HEK293 (cell line): ENCODE results near the gene ENAH.

Source experiments
- CTCF ChIA-PET: fragments of 350-600 bp; formaldehyde crosslinking; extraction: SDS; loops from one replicate; lab custom pipeline; 2021; ENCODE audit warnings: antibody characterized with exemption; lab: Yijun Ruan, JAX
- POLR2A ChIA-PET: fragments of 300-600 bp; formaldehyde crosslinking; extraction: SDS; loops from one replicate; lab custom pipeline; 2020; ENCODE audit warnings: antibody characterized with exemption, inconsistent platforms; lab: Yijun Ruan, JAX
- H3K27ac ChIP-seq: fragments of 200-500 bp; sonication (Bioruptor generic); 2 replicates; pipeline ENCODE4 v1.5.1; 2014; ENCODE audit warnings: low read depth, low read length, control low read depth, inconsistent platforms; ENCODE audit errors: extremely low read depth
- H3K36me3 ChIP-seq, 2 experiments: fragments of 200-500 bp in 1 of 2; sonication (Bioruptor generic) in 1 of 2; 1 replicate in 1 of 2; 2 replicates in 1 of 2; pipeline ENCODE4 v1.5.1; 2014 to 2017; ENCODE audit warnings: inconsistent platforms in 2 of 2, low read length in 2 of 2; ENCODE audit not compliant: control insufficient read depth in 2 of 2, insufficient read depth in 1 of 2
- H3K4me1 ChIP-seq: fragments of 200-500 bp; sonication (Bioruptor generic); 2 replicates; pipeline ENCODE4 v1.5.1; 2014; ENCODE audit warnings: mild to moderate bottlenecking, low read length, inconsistent platforms; ENCODE audit not compliant: control insufficient read depth, insufficient read depth
- H3K4me3 ChIP-seq: 2 replicates; pipeline ENCODE4 v1.5.1; 2011; ENCODE audit warnings: low read depth, mild to moderate bottlenecking, control low read depth, low read length, moderate library complexity
- H3K9me3 ChIP-seq: fragments of 200-500 bp; sonication (Bioruptor generic); 2 replicates; pipeline ENCODE4 v1.5.1; 2014; ENCODE audit warnings: low read depth, low read length, inconsistent platforms; ENCODE audit not compliant: control insufficient read depth, insufficient read depth
- HOXC10 ChIP-seq: sonication (generic); formaldehyde crosslinking; IDR thresholded peaks from 2 replicates; pipeline ENCODE4 v1.8.1; 2023; ENCODE audit warnings: mild to moderate bottlenecking, missing genetic modification reagents
- KLF1 ChIP-seq: fragments of 450-650 bp; formaldehyde crosslinking; IDR thresholded peaks from 2 replicates; pipeline ENCODE4 v1.5.1; 2016; ENCODE audit warnings: missing biosample characterization, missing genetic modification characterization
- KLF10 ChIP-seq: fragments of 450-650 bp; IDR thresholded peaks from 2 replicates; pipeline ENCODE4 v1.5.1; 2018; ENCODE audit warnings: missing biosample characterization, mild to moderate bottlenecking, missing genetic modification characterization
- MEIS1 ChIP-seq: sonication (generic); formaldehyde crosslinking; IDR thresholded peaks from 2 replicates; pipeline ENCODE4 v1.8.1; 2022; ENCODE audit warnings: missing genetic modification reagents, mild to moderate bottlenecking, borderline replicate concordance
- SCRT1 ChIP-seq: fragments of 450-650 bp; formaldehyde crosslinking; IDR thresholded peaks from 2 replicates; pipeline ENCODE4 v1.5.1; 2016; ENCODE audit warnings: missing biosample characterization, missing genetic modification characterization, borderline replicate concordance
- SCRT2 ChIP-seq: fragments of 450-650 bp; formaldehyde crosslinking; IDR thresholded peaks from 2 replicates; pipeline ENCODE4 v1.5.1; 2016; ENCODE audit warnings: missing biosample characterization, missing genetic modification characterization
- TCF7L2 ChIP-seq: IDR thresholded peaks from 2 replicates; pipeline ENCODE4 v1.6.1; 2011; ENCODE audit warnings: low read depth, mild to moderate bottlenecking, inconsistent platforms, low read length, moderate library complexity, borderline replicate concordance
- TRIM28 ChIP-seq: IDR thresholded peaks from 2 replicates; pipeline ENCODE4 v1.6.1; 2011; ENCODE audit warnings: low read length, control low read depth, borderline replicate concordance
- YY1 ChIP-seq: fragments of 450-650 bp; formaldehyde crosslinking; IDR thresholded peaks from 2 replicates; pipeline ENCODE4 v1.5.1; 2018; ENCODE audit warnings: missing biosample characterization, missing genetic modification characterization
- ZBTB26 ChIP-seq: fragments of 450-650 bp; formaldehyde crosslinking; optimal IDR thresholded peaks from 2 replicates; pipeline ENCODE3; 2016; ENCODE audit warnings: missing biosample characterization, mild to moderate bottlenecking, missing genetic modification characterization
- ZNF114 ChIP-seq: fragments of 450-650 bp; formaldehyde crosslinking; IDR thresholded peaks from 2 replicates; pipeline ENCODE4 v1.5.0; 2017; ENCODE audit warnings: missing biosample characterization, missing genetic modification characterization
- ZNF221 ChIP-seq: fragments of 450-650 bp; formaldehyde crosslinking; IDR thresholded peaks from 2 replicates; pipeline ENCODE4 v1.5.1; 2017; ENCODE audit warnings: missing biosample characterization, missing genetic modification characterization, borderline replicate concordance
- ZNF280D ChIP-seq: fragments of 450-650 bp; formaldehyde crosslinking; IDR thresholded peaks from 2 replicates; pipeline ENCODE4 v1.5.1; 2016; ENCODE audit warnings: missing biosample characterization, missing genetic modification characterization
- ZNF423 ChIP-seq: fragments of 450-650 bp; formaldehyde crosslinking; IDR thresholded peaks from 2 replicates; pipeline ENCODE4 v1.5.1; 2016; ENCODE audit warnings: missing biosample characterization, missing genetic modification characterization
- ZNF518A ChIP-seq: fragments of 450-650 bp; formaldehyde crosslinking; conservative IDR thresholded peaks from 2 replicates; pipeline ENCODE4 v1.5.1; 2016; ENCODE audit warnings: low read depth, missing biosample characterization, missing genetic modification characterization
- ZNF521 ChIP-seq: fragments of 450-650 bp; formaldehyde crosslinking; IDR thresholded peaks from 2 replicates; pipeline ENCODE4 v1.5.1; 2017; ENCODE audit warnings: missing biosample characterization, mild to moderate bottlenecking, missing genetic modification characterization
- ZNF561 ChIP-seq: fragments of 450-650 bp; IDR thresholded peaks from 2 replicates; pipeline ENCODE4 v1.5.1; 2018; ENCODE audit warnings: missing biosample characterization, missing genetic modification characterization, borderline replicate concordance
- ZNF580 ChIP-seq: fragments of 450-650 bp; formaldehyde crosslinking; IDR thresholded peaks from 2 replicates; pipeline ENCODE4 v1.5.1; 2016; ENCODE audit warnings: missing biosample characterization, missing genetic modification characterization
- ZNF645 ChIP-seq: fragments of 450-650 bp; formaldehyde crosslinking; IDR thresholded peaks from 2 replicates; pipeline ENCODE4; 2016; ENCODE audit warnings: missing biosample characterization, missing genetic modification characterization
- ZNF704 ChIP-seq: fragments of 450-650 bp; formaldehyde crosslinking; IDR thresholded peaks from 2 replicates; pipeline ENCODE4 v1.5.1; 2016; ENCODE audit warnings: missing biosample characterization, missing genetic modification characterization
- ZSCAN23 ChIP-seq: fragments of 450-650 bp; formaldehyde crosslinking; IDR thresholded peaks from 2 replicates; pipeline ENCODE4 v1.5.1; 2016; ENCODE audit warnings: missing biosample characterization, missing genetic modification characterization
- ZSCAN30 ChIP-seq: fragments of 450-650 bp; IDR thresholded peaks from 2 replicates; pipeline ENCODE4 v1.5.1; 2018; ENCODE audit warnings: missing biosample characterization, mild to moderate bottlenecking, missing genetic modification characterization, moderate library complexity

The ENAH gene

GRCh38 chr1:225556694-225557093 is 96.2 kb downstream of the ENAH start (continued):
- TF ChIP-seq ZNF518A (tag by site-specific recombination) = 0 out of 2 replicates have a peak, but pooled peaks have one; percentile 13
- no peak for TF ChIP-seq SCRT1 (tag by site-specific recombination)
- TF ChIP-seq MEIS1 (CRISPR knock-in tag) = no peak
- TF ChIP-seq TRIM28 = peak; percentile 37; the same call in 1 of the 2 replicates
- TF ChIP-seq ZNF561 = no peak
- no peak for TF ChIP-seq HOXC10 (CRISPR knock-in tag)
- no peak for TF ChIP-seq ZSCAN23 (tag by site-specific recombination)
- TF ChIP-seq ZSCAN30 = no peak
- no peak for TF ChIP-seq KLF10 (tag by site-specific recombination)
- TF ChIP-seq TCF7L2 = no peak
- peak; percentile 59; the same call in 1 of the 2 replicates for TF ChIP-seq ZNF280D (tag by site-specific recombination)
- TF ChIP-seq YY1 (tag by site-specific recombination) = no peak
- no peak for TF ChIP-seq KLF1 (tag by site-specific recombination)
- no peak for TF ChIP-seq ZNF580 (tag by site-specific recombination)
- TF ChIP-seq ZNF221 (tag by site-specific recombination) = no peak

- H3K27ac ChIP-seq = no peak overlapping the region
- H3K9me3 ChIP-seq = no peaks in the 10 kb centered on the region
- no peaks in the 10 kb centered on the region for H3K4me1 ChIP-seq
- ChIA-PET CTCF (interaction anchor here (1.1 to 3.1 kb wide), 3 partner anchors 9 to 217 kb away, joined by 5 to 15 read pairs (median 8); no protein-coding TSS in a partner anchor), POLR2A (interaction anchor here (0.8 kb wide), 1 partner anchor 222 kb away, joined by 3 read pairs; no protein-coding TSS in a partner anchor)
- peaks cover 15 to 21% of the 10 kb centered on the region in 2 experiments for H3K36me3 ChIP-seq
- no peak overlapping the region for H3K4me3 ChIP-seq
- no peak for TF ChIP-seq ZNF423
- TF ChIP-seq SCRT1 (tag by site-specific recombination) = peak; percentile 82
- no peak for TF ChIP-seq ZNF521 (tag by site-specific recombination)
- TF ChIP-seq ZNF645 (tag by site-specific recombination) = no peak
- no peak for TF ChIP-seq ZNF114
- no peak for TF ChIP-seq ZBTB26
- no peak for TF ChIP-seq ZNF280D (tag by site-specific recombination)
- no peak for TF ChIP-seq ZNF704
- peak; percentile 93 for TF ChIP-seq SCRT2 (tag by site-specific recombination)
Measured at GRCh38 chr1:225555821-225556220, 97.1 kb downstream of the ENAH start.
